IPS-18a (cell line): ENCODE measurements around the gene FAM20C.
"Not testable (repeated sequence)": the region's sequence is repeated elsewhere in the genome, so short reads cannot be mapped to it uniquely, and the experiment has no call there.

Source experiments
- H3K27ac ChIP-seq: one replicate; pipeline ENCODE4 v1.5.1; 2013; ENCODE audit warnings: low read length
- H3K27me3 ChIP-seq: one replicate; pipeline ENCODE4 v1.6.1; 2013; ENCODE audit warnings: mild to moderate bottlenecking, low read length; ENCODE audit not compliant: control insufficient read depth, insufficient read depth
- H3K36me3 ChIP-seq: one replicate; pipeline ENCODE4 v1.6.1; 2013; ENCODE audit warnings: low read depth, low read length; ENCODE audit not compliant: control insufficient read depth
- H3K4me1 ChIP-seq: one replicate; pipeline ENCODE4 v1.6.1; 2013; ENCODE audit warnings: low read depth, low read length; ENCODE audit not compliant: control insufficient read depth
- H3K4me3 ChIP-seq: one replicate; pipeline ENCODE4 v1.5.1; 2013; ENCODE audit warnings: low read length
- H3K9ac ChIP-seq: one replicate; pipeline ENCODE4 v1.6.1; 2013; ENCODE audit warnings: mild to moderate bottlenecking, low read length, moderate library complexity
- H3K9me3 ChIP-seq: one replicate; pipeline ENCODE4 v1.6.1; 2013; ENCODE audit warnings: low read depth, low read length; ENCODE audit not compliant: control insufficient read depth

FAM20C gene

DNA sequence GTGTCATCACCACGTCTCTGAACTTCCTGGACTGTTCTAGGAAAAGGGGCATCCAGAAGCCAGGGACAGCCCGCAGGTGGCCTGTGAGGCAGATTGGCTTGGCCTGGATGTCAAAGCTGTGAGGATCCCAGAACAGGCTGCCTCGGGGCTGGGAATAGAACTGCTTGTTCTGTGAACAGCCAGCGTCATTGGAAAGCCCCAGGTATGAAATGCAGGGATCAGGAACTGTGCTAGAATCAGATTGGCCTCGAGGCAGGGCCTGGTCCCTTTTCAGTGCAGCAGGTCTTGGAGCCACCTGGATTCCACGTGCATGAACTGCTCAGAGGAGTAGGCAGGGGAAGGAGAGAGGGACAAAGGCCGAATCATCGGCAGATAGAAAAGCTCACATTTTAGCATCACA lies 44.6 kb downstream of the FAM20C start:
- no peaks in the 10 kb centered on the region for H3K36me3 ChIP-seq
- H3K9me3 ChIP-seq: no peaks in the 10 kb centered on the region
- H3K27me3 ChIP-seq: no peaks in the 10 kb centered on the region
- no peak overlapping the region for H3K27ac ChIP-seq
- H3K4me3 ChIP-seq: no peak overlapping the region
- no peaks in the 10 kb centered on the region for H3K4me1 ChIP-seq
- no peak overlapping the region for H3K9ac ChIP-seq

GRCh38 chr7:237385-237784 lies 45.0 kb downstream of the FAM20C start:
- Histone ChIP-seq H3K9ac (no peak overlapping the region), H3K9me3 (no peaks in the 10 kb centered on the region), H3K4me1 (no peaks in the 10 kb centered on the region), H3K4me3 (no peak overlapping the region), H3K36me3 (no peaks in the 10 kb centered on the region), H3K27ac (no peak overlapping the region), H3K27me3 (no peaks in the 10 kb centered on the region)

DNA sequence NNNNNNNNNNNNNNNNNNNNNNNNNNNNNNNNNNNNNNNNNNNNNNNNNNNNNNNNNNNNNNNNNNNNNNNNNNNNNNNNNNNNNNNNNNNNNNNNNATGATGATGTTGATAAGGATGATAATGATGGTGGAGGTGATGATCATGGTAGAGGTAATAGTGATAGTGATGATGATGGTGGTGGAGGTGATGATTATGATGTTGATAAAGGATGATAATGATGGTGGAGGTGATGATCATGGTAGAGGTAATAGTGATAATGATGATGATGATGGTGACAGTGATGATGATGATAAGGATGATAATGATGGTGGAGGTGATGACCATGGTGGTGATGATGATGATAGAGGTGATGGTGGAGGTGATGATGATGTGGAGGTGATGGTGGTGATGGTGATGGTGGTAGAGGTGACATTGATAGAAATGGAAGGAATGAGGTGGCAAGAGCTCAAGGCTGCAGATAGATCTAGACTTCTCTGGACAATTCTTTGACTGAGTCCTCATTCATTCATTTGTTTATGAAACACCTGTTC lies 47.8 kb downstream of the FAM20C start:
- H3K27me3 ChIP-seq: no peaks in the 10 kb centered on the region
- H3K9ac ChIP-seq: no peak overlapping the region
- no peaks in the 10 kb centered on the region for H3K9me3 ChIP-seq
- H3K4me3 ChIP-seq: no peak overlapping the region
- no peaks in the 10 kb centered on the region for H3K4me1 ChIP-seq
- no peak overlapping the region for H3K27ac ChIP-seq
- no peaks in the 10 kb centered on the region for H3K36me3 ChIP-seq

DNA sequence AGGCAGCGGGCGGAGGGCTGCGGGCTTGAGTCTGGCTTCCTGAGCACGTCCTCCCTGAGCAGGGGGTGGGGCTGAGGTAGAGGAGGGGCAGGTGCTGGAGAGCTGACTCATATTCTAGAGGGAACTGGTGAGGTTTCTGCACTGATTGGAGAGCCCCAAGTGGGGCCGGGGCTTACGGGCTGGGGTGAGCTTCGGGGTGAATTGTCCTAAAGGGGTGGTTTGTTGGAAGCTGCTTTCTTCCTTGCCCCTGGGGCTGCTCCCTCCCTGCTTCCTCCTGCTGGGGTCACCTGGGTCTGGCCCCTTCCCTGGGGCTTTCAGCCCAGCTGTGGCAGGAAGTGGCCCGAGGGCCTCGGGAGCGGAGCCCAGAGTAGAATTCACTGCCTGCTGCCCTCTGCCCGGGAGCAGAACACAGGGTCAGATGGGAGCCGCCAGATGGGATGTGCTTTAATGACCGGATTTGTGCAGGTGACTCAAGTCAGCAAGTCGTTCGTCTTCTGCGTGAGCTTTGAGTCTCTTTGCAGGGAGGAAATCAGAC lies 48.6 kb downstream of the FAM20C start:
- H3K27ac ChIP-seq: no peak overlapping the region
- H3K27me3 ChIP-seq: no peaks in the 10 kb centered on the region
- H3K4me1 ChIP-seq: no peaks in the 10 kb centered on the region
- no peaks in the 10 kb centered on the region for H3K9me3 ChIP-seq
- no peak overlapping the region for H3K4me3 ChIP-seq
- no peaks in the 10 kb centered on the region for H3K36me3 ChIP-seq
- no peak overlapping the region for H3K9ac ChIP-seq

DNA sequence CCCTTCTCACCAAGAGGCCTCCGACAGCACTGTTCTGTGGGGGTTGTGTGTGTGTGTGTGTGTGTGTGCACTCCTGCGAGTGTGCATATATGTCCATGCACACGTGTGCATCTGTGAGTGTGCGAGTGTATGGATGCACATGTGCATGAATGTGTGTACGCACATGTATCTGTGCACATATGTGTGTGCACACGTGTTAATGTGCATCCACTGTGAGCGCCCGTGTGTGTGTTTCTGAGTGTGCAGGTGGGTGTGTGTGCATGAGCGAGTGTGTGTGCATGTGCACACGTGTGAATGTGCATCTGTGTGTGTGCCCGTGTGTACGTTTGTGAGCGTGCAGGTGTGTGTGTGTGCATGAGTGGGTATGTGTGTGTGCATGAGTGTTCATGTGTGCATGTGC lies 49.1 kb downstream of the FAM20C start:
- H3K27ac ChIP-seq: no peak overlapping the region
- H3K9me3 ChIP-seq: no peaks in the 10 kb centered on the region
- H3K4me3 ChIP-seq: no peak overlapping the region
- H3K9ac ChIP-seq: no peak overlapping the region
- no peaks in the 10 kb centered on the region for H3K27me3 ChIP-seq
- H3K4me1 ChIP-seq: no peaks in the 10 kb centered on the region
- H3K36me3 ChIP-seq: no peaks in the 10 kb centered on the region

DNA sequence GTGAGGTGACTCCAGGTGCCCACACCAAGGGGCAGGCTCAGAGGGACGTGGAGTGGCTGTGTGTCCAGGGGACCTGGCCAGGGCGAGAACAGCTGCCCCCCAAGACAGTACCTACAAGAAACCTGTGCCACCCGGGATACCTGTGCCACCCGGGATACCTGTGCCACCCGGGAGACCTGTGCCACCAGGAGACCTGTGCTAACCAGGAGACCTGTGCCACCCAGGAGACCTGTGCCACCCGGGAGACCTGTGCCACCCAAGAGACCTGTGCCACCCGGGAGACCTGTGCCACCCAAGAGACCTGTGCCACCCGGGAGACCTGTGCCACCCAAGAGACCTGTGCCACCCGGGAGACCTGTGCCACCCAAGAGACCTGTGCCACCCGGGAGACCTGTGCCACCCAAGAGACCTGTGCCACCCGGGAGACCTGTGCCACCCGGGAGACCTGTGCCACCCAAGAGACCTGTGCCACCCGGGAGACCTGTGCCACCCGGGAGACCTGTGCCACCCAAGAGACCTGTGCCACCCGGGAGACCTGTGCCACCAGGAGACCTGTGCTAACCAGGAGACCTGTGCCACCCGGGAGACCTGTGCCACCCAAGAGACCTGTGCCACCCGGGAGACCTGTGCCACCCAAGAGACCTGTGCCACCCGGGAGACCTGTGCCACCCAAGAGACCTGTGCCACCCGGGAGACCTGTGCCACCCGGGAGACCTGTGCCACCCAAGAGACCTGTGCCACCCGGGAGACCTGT lies 50.6 kb downstream of the FAM20C start:
- not testable (repeated sequence) for H3K27me3 ChIP-seq, H3K9me3 ChIP-seq, H3K4me3 ChIP-seq, H3K4me1 ChIP-seq, H3K27ac ChIP-seq, H3K36me3 ChIP-seq, H3K9ac ChIP-seq

- not testable (repeated sequence) for H3K9ac ChIP-seq, H3K36me3 ChIP-seq, H3K27me3 ChIP-seq, H3K4me3 ChIP-seq, H3K4me1 ChIP-seq, H3K27ac ChIP-seq, H3K9me3 ChIP-seq
Measured at GRCh38 chr7:243580-243978, 51.2 kb downstream of the FAM20C start.

GRCh38 chr7:244974-245373 lies 52.6 kb downstream of the FAM20C start:
- Histone ChIP-seq H3K4me3 (no peak overlapping the region), H3K27ac (no peak overlapping the region), H3K27me3 (no peaks in the 10 kb centered on the region), H3K36me3 (no peaks in the 10 kb centered on the region), H3K4me1 (no peaks in the 10 kb centered on the region), H3K9me3 (no peaks in the 10 kb centered on the region), H3K9ac (no peak overlapping the region)

GRCh38 chr7:245574-246295 lies 53.4 kb downstream of the FAM20C start:
- H3K9ac ChIP-seq: no peak overlapping the region
- H3K27ac ChIP-seq: no peak overlapping the region
- no peaks in the 10 kb centered on the region for H3K9me3 ChIP-seq
- no peak overlapping the region for H3K4me3 ChIP-seq
- no peaks in the 10 kb centered on the region for H3K36me3 ChIP-seq
- H3K4me1 ChIP-seq: no peaks in the 10 kb centered on the region
- no peaks in the 10 kb centered on the region for H3K27me3 ChIP-seq

- peaks cover 1% of the 10 kb centered on the region for H3K36me3 ChIP-seq
- no peak overlapping the region for H3K4me3 ChIP-seq
- no peak overlapping the region for H3K9ac ChIP-seq
- no peaks in the 10 kb centered on the region for H3K4me1 ChIP-seq
- no peaks in the 10 kb centered on the region for H3K27me3 ChIP-seq
- H3K9me3 ChIP-seq: no peaks in the 10 kb centered on the region
- no peak overlapping the region for H3K27ac ChIP-seq
Measured at GRCh38 chr7:246451-246850, 54.1 kb downstream of the FAM20C start.

GRCh38 chr7:247181-247580 lies 54.8 kb downstream of the FAM20C start:
- H3K27me3 ChIP-seq: no peaks in the 10 kb centered on the region

More at GRCh38 chr7:247181-247580, 54.8 kb downstream of the FAM20C start:
- Histone ChIP-seq H3K9ac (no peak overlapping the region), H3K27ac (no peak overlapping the region), H3K9me3 (no peaks in the 10 kb centered on the region), H3K4me3 (no peak overlapping the region), H3K36me3 (peaks cover 4% of the 10 kb centered on the region), H3K4me1 (no peaks in the 10 kb centered on the region)
